Hindlimb muscle (tissue), 1 donor: ENCODE measurements around the gene ITSN1. TPM values are rescaled to one million over a fixed set of nuclear protein-coding genes. Genes with fewer than 3 reads are reported as not detected.

Experiments
- DNase-seq: peaks from one replicate; pipeline ENCODE4 v3.0.0-alpha.2; 2013
- polyA plus RNA-seq: library from polyadenylated mRNA; unstranded; fragments of 120-200 nt; gene quantifications from one replicate; pipeline ENCODE4 v1.2.1, GENCODE V29; 2013; ENCODE audit not compliant: insufficient read length

The ITSN1 gene
- polyA plus RNA-seq, 1 donor: 34.1 TPM

DNA sequence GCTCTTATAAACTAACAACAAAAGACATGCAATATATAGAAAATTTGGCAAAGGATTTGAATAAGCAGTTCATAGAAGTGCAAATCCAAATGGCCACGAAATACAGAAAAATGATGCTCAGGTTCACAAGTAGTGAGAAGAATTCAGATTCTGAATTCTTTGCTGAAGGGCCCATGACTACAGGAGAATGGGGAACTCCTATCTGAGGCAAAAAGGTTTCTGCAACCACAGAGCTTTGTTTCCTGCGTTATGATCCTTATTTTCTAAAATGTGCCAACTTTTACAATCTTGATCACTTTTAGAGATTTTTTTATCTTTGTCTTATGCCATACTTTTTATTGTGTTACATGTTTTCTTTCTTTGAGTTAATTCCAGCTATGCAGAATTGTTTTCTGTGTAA lies 91.3 kb downstream of the ITSN1 start:
- DNase-seq: no peak

DNA sequence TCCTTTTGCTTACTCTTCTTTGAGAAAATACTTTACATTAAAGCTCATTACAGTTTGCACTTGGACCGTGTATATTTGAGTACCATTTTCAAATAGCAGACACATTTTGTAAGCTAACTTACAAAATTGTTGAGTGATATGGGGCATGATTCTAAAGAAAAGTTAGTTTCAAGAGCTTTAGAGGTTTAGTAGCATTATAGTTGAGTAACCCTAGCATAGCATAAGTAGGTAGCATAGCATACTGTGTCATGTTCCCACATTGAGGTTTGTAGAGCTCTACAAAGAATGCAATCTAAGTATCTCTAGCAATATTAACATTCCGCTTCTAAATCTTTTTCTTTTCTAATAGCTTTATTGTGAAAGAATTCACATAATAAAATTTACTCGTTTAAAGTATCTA lies 92.0 kb downstream of the ITSN1 start:
- no peak for DNase-seq

GRCh38 chr21:33734818-33735217 lies 92.5 kb downstream of the ITSN1 start:
- no peak for DNase-seq

GRCh38 chr21:33736569-33736968 lies 94.3 kb downstream of the ITSN1 start:
- no peak for DNase-seq

DNA sequence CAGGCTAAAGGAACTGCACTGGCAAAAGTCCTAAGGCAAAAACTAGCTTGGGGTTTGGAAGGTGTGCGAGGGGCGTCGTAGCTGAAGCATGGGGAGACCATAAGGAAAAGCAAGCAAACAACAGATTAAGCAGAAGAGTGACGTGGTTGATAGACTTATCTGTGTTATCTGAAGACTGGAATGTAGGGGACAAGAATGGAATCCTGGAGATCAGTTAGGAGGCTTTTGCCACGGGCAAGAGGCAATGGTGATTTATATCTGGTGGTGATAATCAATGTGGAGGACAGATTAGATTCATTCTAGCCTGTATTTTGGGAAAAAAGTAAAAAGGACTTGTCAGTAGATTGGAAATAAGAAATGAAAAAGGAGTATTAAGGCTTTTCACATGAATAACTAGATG lies 97.4 kb downstream of the ITSN1 start:
- DNase-seq: no peak

DNA sequence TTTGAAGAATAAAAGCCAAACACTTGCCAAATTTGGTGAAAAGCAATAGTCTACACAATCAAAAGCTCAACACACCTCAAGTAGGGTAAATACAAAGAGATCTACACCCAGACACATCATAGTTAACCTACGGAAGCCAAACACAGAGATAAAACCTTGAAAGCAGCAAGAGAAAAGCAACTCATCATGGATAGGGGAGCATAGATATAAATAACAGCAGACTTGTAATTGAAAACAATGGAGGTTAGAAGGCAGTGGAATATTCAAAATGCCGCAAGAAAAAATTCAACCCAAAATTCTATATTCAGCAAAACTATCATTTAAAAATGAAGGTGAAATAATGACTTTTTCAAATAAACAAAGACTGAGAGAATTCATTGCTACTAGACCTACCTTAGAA lies 105.1 kb downstream of the ITSN1 start:
- no peak for DNase-seq

DNA sequence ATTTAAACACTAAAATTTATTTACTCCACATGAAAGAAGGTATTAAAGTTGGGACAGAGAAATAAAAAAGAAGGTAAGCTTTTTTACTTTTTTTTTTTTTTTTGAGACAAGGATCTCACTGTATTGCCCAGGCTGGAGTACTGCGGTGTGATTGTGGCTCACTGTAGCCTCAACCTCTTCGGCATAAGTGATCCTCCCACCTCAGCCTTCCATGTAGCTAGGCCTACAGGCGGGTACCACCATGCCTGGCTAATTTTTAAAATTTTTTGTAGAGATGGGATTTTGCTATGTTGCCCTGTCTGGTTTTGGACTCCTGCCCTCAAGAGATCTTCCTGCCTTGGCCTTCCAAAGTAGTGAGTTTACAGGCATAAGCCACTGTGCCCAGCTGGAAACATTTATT lies 106.6 kb downstream of the ITSN1 start:
- no peak for DNase-seq

DNA sequence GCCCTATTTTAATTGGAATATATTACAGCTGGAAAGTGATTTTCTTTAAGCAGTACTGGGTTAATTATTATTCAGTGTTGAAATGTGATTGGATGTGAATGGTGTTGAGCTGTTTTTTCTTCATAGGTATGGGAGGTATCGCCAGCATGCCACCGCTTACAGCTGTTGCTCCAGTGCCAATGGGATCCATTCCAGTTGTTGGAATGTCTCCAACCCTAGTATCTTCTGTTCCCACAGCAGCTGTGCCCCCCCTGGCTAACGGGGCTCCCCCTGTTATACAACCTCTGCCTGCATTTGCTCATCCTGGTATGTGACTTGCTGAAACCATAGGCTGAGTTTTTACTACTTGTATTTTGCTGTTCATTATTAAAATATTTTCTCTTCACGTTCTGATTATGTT lies 107.7 kb downstream of the ITSN1 start:
- DNase-seq: no peak

DNA sequence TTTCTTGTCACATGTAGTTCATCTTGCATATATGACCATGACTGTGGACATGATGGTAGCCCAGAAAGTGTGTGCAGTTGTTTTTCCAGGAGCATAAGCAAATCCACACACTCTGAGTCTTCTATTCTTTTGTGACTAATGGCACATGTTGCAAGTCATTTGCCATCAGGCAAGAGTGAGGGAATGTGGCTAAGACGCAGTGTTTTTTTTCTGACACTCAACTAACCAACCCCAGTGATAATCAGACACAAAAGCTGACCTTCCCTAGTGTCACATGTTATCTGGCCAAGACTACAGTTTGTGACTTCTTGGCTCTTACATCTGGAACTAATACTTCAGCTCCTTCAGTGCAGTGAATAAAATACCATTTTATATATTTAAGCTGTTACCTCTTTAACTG lies 108.8 kb downstream of the ITSN1 start:
- DNase-seq: no peak

GRCh38 chr21:33751533-33751932 lies 109.2 kb downstream of the ITSN1 start:
- no peak for DNase-seq

GRCh38 chr21:33752260-33752659 lies 110.0 kb downstream of the ITSN1 start:
- no peak for DNase-seq

DNA sequence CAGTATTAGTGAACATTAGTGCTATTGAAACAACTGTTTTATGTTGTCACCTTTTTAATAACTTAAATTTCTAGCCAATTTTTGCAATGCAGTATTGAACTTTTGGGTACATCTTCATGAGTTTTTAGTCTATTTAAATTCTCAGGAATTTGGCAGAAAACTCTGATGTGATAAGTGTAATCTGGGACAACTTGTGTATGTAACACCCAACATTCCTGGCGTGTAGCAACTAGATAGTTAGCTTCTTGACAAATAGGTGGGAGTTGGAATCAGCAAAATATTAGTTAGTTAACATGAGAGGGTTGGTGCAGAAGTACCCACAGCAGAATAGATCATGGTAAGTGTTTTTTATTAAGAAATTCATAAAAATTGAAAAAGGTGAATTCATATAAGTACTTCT lies 111.6 kb downstream of the ITSN1 start:
- DNase-seq: no peak

DNA sequence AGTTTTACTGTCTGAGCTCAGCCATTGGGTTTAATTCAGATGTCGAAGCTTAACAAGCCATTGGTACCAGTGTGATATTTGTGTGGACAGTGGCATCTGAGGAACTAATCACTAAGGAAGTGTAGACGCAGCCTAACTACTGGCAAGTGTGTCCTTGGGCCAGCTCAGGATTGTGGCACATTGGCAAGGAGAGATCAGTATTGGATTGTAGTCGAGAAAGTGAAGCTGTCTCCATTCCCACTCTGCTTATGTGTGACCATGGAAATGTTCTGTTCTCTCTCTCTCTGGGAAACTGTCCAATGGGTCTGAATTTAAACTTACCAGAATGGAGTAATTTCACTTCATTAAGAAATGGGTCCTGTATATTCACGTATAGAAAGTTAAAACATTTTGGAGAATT lies 112.2 kb downstream of the ITSN1 start:
- DNase-seq: peak; percentile 40

DNA sequence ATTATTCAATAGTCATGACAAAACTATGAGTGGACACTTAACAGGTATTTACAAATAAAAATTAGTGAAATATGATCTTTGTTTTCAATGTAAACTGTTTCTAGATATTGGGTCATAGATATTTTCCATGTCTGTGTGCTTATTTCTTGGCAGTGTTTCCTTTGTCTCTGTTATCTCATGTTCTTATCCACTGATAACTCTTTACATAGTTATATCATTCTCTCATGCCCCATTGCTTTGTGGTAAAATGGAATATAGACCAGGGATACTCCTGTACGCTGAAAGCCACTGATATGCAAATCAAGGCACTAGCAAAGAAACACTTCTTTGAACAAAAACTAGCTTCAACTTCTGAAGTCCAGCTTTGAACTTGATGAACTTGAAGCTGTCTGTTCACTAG lies 113.1 kb downstream of the ITSN1 start:
- no peak for DNase-seq

- no peak for DNase-seq
Observed at GRCh38 chr21:33760641-33761440, 118.5 kb downstream of the ITSN1 start.

DNA sequence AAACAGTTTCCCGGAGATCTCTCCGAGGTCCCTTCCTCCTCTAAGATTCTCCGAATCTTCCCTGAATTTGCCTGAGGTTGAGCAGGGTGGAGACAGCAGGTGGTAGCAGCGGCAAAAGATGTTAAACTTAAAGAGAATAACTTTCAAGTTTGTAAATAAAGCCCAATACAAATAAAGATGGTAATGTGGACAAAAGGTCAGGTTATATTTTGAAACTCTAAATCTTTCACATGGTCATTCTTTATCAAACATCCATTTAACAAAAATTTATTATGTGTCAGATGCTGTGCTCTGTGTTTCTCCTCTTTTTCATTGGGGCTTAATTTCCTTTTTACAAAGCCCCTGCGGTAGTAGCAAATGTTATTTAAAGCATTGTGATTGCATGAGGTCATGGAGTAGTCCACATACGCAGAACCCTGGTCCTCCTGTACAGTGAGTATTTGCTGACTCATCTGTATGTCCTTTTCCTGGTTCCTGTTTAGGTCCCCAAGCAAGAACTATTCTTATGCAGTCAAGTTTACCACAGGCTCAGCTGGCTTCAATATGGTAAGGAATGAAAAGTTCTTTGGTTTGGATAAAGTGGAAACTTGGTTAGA lies 119.2 kb downstream of the ITSN1 start:
- peak; percentile 40 for DNase-seq

DNA sequence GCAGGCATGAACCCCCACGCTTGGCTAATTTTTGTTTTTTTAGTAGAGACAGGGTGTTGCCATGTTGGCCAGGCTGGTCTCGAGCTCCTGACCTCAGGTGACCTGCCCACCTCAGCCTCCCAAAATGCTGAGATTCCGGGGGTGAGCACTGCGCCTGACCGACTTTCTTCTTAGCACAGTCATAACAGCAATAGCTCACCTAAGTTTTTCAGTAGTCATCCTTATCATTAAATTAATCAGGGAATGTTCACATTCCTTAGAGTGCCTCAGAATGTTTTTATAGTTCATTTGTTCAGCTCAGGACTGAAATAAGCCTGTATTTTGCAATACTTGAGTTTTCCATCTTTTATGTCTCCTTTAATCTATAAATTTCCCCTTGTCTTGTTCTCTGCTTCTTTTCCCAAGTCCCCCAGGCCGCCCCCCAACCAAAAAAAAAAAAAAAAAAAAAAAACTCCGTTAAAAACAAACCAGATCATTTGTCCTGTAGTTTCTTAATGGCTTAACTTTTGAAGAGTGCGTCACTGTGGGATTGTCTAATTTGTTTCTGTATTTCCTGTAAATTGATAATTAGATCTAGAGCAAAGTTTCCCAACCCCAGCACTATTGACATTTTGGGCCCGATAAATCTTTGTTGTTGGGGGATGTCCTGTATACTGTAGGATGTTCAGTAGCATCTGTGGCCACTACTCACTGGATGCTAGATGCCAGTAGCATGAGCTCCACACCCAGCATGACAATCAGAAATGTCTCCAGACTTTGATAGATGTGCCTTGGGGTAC lies 120.7 kb downstream of the ITSN1 start:
- DNase-seq: no peak

DNA sequence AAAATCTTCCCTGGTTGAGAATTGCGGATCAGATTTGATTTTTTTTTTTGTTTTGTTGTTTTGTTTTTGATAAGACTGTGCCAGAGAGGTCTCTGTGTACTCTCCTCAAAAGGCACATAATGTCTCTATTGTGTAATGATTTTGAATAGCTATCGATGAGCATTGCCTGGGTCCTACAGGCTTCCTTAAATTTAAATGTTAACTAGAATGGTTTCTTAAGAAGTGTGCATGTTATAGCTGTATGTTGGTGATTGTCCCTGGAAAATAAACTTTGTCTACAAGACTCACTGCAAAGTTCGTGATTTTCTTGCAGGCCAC lies 121.2 kb downstream of the ITSN1 start:
- DNase-seq: no peak

- DNase-seq: no peak
Observed at GRCh38 chr21:33767236-33767635, 124.9 kb downstream of the ITSN1 start.

GRCh38 chr21:33767960-33768359 lies 125.7 kb downstream of the ITSN1 start:
- DNase-seq: no peak

DNA sequence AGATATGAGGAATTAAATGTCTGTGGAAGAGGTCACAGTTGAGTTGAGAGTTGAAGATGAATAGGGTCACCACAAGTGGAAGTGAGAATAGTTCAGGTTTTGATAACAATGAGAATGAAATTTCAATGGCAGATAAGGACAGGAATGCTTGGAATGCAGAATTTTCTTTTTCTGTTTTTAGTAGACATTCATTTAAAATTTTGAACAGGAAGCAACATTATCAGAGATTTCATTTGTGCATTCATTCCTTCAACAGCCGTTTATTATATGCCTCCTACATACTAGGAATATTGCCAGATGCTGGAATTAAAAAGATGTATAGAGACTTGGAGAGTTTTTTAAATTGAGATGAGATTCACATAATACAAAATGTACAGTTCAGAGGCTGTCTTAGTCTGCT lies 126.8 kb downstream of the ITSN1 start:
- no peak for DNase-seq

DNA sequence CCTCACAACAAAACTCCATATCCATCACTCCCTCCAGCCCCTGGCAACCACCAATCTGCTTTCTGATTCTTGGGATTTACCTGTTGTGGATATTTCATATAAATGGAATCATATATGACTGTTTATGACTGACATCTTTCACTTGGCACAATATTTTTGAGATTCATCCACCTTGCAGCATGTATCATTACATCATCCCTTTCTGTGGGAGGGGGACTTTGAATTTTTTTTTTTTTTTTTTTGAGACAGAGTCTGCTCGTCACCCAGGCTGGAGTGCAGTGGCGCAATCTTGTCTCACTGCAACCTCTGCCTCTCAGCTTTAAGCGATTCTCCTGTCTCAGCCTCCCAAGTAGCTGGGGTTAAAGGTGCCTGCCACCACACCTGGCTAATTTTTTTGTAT lies 128.2 kb downstream of the ITSN1 start:
- DNase-seq: no peak

DNA sequence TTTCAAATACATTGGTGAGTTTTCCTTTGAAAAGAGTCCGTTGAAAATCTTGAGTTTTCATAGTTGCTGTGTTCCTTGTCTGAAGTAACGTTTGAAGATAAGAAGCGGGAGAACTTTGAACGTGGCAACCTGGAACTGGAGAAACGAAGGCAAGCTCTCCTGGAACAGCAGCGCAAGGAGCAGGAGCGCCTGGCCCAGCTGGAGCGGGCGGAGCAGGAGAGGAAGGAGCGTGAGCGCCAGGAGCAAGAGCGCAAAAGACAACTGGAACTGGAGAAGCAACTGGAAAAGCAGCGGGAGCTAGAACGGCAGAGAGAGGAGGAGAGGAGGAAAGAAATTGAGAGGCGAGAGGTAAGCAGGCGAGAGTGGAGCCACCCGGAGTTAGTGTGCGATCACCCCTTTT lies 129.7 kb downstream of the ITSN1 start:
- no peak for DNase-seq

- DNase-seq: no peak
Observed at GRCh38 chr21:33774551-33774950, 132.2 kb downstream of the ITSN1 start.
